ENCODE results near the gene DAZAP1. TPM values are rescaled to one million over a fixed set of nuclear protein-coding genes. Genes with fewer than 3 reads are reported as not detected.

The DAZAP1 gene
- polyA plus RNA-seq, 1 of the 3 experiments (the other 2 are of a cell fraction) = 54.3 TPM

- H2AFZ ChIP-seq (ENCODE audit: low read depth) = no peak overlapping the region
- DNase-seq = no peak
- no peaks in the 10 kb centered on the region for H3K27me3 ChIP-seq (ENCODE audit: insufficient read depth)
- ChIA-PET POLR2A (no interaction called here), CTCF (interaction anchor here (1.3 to 7.4 kb wide), 3 partner anchors 10 to 58 kb away, joined by 4 to 81 read pairs (median 5); no protein-coding TSS in a partner anchor)
- no peak overlapping the region for H3K9ac ChIP-seq
- H3K4me1 ChIP-seq (ENCODE audit: control insufficient read depth in 1 of 2, insufficient read depth in 2 of 2, low read depth in 1 of 2, low read length in 1 of 2) = no peaks in the 10 kb centered on the region
- H3K4me3 ChIP-seq (ENCODE audit: low read depth in 2 of 2, low read length in 1 of 2) = no peak overlapping the region
- no peak overlapping the region for H3K27ac ChIP-seq (ENCODE audit: low read depth in 2 of 2, low read length in 1 of 2)
- H3K79me2 ChIP-seq (ENCODE audit: insufficient read depth) = no peaks in the 10 kb centered on the region
- no peaks in the 10 kb centered on the region for H3K9me3 ChIP-seq
- no peak for TF ChIP-seq EZH2phosphoT487 (IDR thresholded peaks at IDR 0.05; ENCODE audit: borderline replicate concordance, low read depth)
- TF ChIP-seq GABPA (IDR thresholded peaks at IDR 0.05; ENCODE audit: low read depth) = no peak
- TF ChIP-seq MEF2A (IDR thresholded peaks at IDR 0.05; ENCODE audit: borderline replicate concordance, low read depth) = no peak
- no peak for TF ChIP-seq GATA2 (CRISPR knock-in tag; IDR thresholded peaks at IDR 0.05)
- no peak for TF ChIP-seq POLR2AphosphoS5 (IDR thresholded peaks at IDR 0.05; ENCODE audit: low read depth, low read length)
- TF ChIP-seq FOSL2 (IDR thresholded peaks at IDR 0.05; ENCODE audit: borderline replicate concordance, low read depth) = no peak
- no peak for TF ChIP-seq RAD21 (IDR thresholded peaks at IDR 0.05; ENCODE audit: low read length)
- TF ChIP-seq CTCF (IDR thresholded peaks at IDR 0.05) = no peak
- no peak for TF ChIP-seq TAF1 (IDR thresholded peaks at IDR 0.05; ENCODE audit: borderline replicate concordance, low read depth, low read length)
- TF ChIP-seq, protein P1, sequence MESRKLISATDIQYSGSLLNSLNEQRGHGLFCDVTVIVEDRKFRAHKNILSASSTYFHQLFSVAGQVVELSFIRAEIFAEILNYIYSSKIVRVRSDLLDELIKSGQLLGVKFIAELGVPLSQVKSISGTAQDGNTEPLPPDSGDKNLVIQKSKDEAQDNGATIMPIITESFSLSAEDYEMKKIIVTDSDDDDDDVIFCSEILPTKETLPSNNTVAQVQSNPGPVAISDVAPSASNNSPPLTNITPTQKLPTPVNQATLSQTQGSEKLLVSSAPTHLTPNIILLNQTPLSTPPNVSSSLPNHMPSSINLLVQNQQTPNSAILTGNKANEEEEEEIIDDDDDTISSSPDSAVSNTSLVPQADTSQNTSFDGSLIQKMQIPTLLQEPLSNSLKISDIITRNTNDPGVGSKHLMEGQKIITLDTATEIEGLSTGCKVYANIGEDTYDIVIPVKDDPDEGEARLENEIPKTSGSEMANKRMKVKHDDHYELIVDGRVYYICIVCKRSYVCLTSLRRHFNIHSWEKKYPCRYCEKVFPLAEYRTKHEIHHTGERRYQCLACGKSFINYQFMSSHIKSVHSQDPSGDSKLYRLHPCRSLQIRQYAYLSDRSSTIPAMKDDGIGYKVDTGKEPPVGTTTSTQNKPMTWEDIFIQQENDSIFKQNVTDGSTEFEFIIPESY (IDR thresholded peaks at IDR 0.05; ENCODE audit: borderline replicate concordance, low read depth) = no peak
- TF ChIP-seq NFIC (IDR thresholded peaks at IDR 0.05; ENCODE audit: borderline replicate concordance) = no peak
- TF ChIP-seq TEAD4 (IDR thresholded peaks at IDR 0.05; ENCODE audit: borderline replicate concordance, insufficient read depth) = no peak
- TF ChIP-seq, protein P2, sequence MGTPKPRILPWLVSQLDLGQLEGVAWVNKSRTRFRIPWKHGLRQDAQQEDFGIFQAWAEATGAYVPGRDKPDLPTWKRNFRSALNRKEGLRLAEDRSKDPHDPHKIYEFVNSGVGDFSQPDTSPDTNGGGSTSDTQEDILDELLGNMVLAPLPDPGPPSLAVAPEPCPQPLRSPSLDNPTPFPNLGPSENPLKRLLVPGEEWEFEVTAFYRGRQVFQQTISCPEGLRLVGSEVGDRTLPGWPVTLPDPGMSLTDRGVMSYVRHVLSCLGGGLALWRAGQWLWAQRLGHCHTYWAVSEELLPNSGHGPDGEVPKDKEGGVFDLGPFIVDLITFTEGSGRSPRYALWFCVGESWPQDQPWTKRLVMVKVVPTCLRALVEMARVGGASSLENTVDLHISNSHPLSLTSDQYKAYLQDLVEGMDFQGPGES (IDR thresholded peaks at IDR 0.05; ENCODE audit: low read depth, low read length) = no peak
- TF ChIP-seq RCOR1 (IDR thresholded peaks at IDR 0.05; ENCODE audit: low read length) = no peak
- TF ChIP-seq MXI1 (IDR thresholded peaks at IDR 0.05; ENCODE audit: low read depth, low read length) = no peak
- TF ChIP-seq RXRA (IDR thresholded peaks at IDR 0.05; ENCODE audit: borderline replicate concordance, low read depth) = no peak
- peaks cover 3% of the 10 kb centered on the region for H3F3A ChIP-seq (replicated peaks; ENCODE audit: insufficient read depth)
- no peaks in the 10 kb centered on the region for H3K9me2 ChIP-seq
- H3K4me2 ChIP-seq = no peak overlapping the region
- H4K20me1 ChIP-seq (ENCODE audit: insufficient read depth) = no peaks in the 10 kb centered on the region
- peaks cover 6 to 40% of the 10 kb centered on the region in 2 experiments for H3K36me3 ChIP-seq (replicated peaks in 1 of 2; ENCODE audit: control insufficient read depth in 1 of 2, insufficient read depth in 2 of 2, low read length in 1 of 2)
- WGBS (ENCODE audit: low lambda C conversion rate) = 93% methylated on average over 11 of the region's 12 CpGs
Measured at GRCh38 chr19:1374250-1374577, 33.2 kb upstream of the DAZAP1 start.

All from SK-N-SH (cell line).